ENCODE data around the gene STAT5A. TPM values are rescaled to one million over a fixed set of nuclear protein-coding genes. Genes with fewer than 3 reads are reported as not detected.
"Not testable (repeated sequence)": the region's sequence is repeated elsewhere in the genome, so short reads cannot be mapped to it uniquely, and the experiment has no call there.

Gene STAT5A
- total RNA-seq, 1 experiment from 2014 or later, result 3.4 TPM

GRCh38 chr17:42316755-42317154 lies 28.5 kb downstream of the STAT5A start:
- Histone ChIP-seq H3K36me3 (ENCODE audit: low read depth) (no peaks in the 10 kb centered on the region), H3K79me2 (ENCODE audit: low read depth) (no peaks in the 10 kb centered on the region), H2AFZ (no peak overlapping the region), H3K4me2 (no peak overlapping the region), H3K9me3 (ENCODE audit: insufficient read depth, low read depth) (no peaks in the 10 kb centered on the region), H3K9me2 (ENCODE audit: insufficient read depth) (no peaks in the 10 kb centered on the region), H3F3A (ENCODE audit: insufficient read depth, low read depth) (peaks cover 8% of the 10 kb centered on the region; the same call in 1 of the 2 replicates), H3K4me3 (no peak overlapping the region), H3K27ac (no peak overlapping the region), H3K4me1 (replicated peaks; ENCODE audit: insufficient read depth) (no peaks in the 10 kb centered on the region), H3K27me3 (ENCODE audit: insufficient read depth, low read depth) (no peaks in the 10 kb centered on the region), H4K20me1 (ENCODE audit: insufficient read depth) (no peaks in the 10 kb centered on the region)
- ChIA-PET CTCF (no interaction called here), POLR2A (ENCODE audit: unreplicated experiment) (interaction anchor here (0.6 kb wide), 1 partner anchor 103 kb away, joined by 6 read pairs; no protein-coding TSS in a partner anchor)
- intact Hi-C loops (cut with micrococcal nuclease; ENCODE audit: unreplicated experiment), result no loop called here
- BruUV-seq (replicated peaks), result no TSS peak
- no peak for TF ChIP-seq CTCF (conservative IDR thresholded peaks at IDR 0.05)
- no peak for TF ChIP-seq EZH2 (IDR thresholded peaks at IDR 0.05; ENCODE audit: low read depth)
- no peak for DNase-seq

- intact Hi-C loops (cut with micrococcal nuclease; ENCODE audit: unreplicated experiment), result no loop called here
- Histone ChIP-seq H3K9me2 (ENCODE audit: insufficient read depth) (no peaks in the 10 kb centered on the region), H3K4me1 (replicated peaks; ENCODE audit: insufficient read depth) (no peaks in the 10 kb centered on the region), H2AFZ (no peak overlapping the region), H3K27ac (no peak overlapping the region), H3K9me3 (ENCODE audit: insufficient read depth, low read depth) (no peaks in the 10 kb centered on the region), H3F3A (ENCODE audit: insufficient read depth, low read depth) (peaks cover 8% of the 10 kb centered on the region; the same call in 1 of the 2 replicates), H3K79me2 (ENCODE audit: low read depth) (no peaks in the 10 kb centered on the region), H3K27me3 (ENCODE audit: insufficient read depth, low read depth) (no peaks in the 10 kb centered on the region), H4K20me1 (ENCODE audit: insufficient read depth) (no peaks in the 10 kb centered on the region), H3K4me3 (no peak overlapping the region), H3K36me3 (ENCODE audit: low read depth) (no peaks in the 10 kb centered on the region), H3K4me2 (no peak overlapping the region)
- TF ChIP-seq CTCF (conservative IDR thresholded peaks at IDR 0.05) (no peak), EZH2 (IDR thresholded peaks at IDR 0.05; ENCODE audit: low read depth) (no peak)
- POLR2A ChIA-PET (ENCODE audit: unreplicated experiment), result interaction anchor here (0.6 kb wide), 1 partner anchor 102 kb away, joined by 6 read pairs; no protein-coding TSS in a partner anchor
- no peak for DNase-seq
- BruUV-seq (replicated peaks), result no TSS peak
- CTCF ChIA-PET, result interaction anchor here (0.7 kb wide), 1 partner anchor 198 kb away, joined by 4 read pairs; no protein-coding TSS in a partner anchor
These were observed 29.1 kb downstream of the STAT5A start for GRCh38 chr17:42317266-42317845.

GRCh38 chr17:42317967-42318366 lies 29.7 kb downstream of the STAT5A start:
- ChIA-PET POLR2A (ENCODE audit: unreplicated experiment) (interaction anchor here (0.5 kb wide), 1 partner anchor 92 kb away, joined by 4 read pairs; no protein-coding TSS in a partner anchor), CTCF (interaction anchor here (0.7 kb wide), 2 partner anchors 15 to 198 kb away, joined by 3 to 4 read pairs; no protein-coding TSS in a partner anchor)
- H3K79me2 ChIP-seq (ENCODE audit: low read depth); H3K36me3 ChIP-seq (ENCODE audit: low read depth); H2AFZ ChIP-seq; H3F3A ChIP-seq (ENCODE audit: insufficient read depth, low read depth); H3K4me3 ChIP-seq; H3K4me1 ChIP-seq (replicated peaks; ENCODE audit: insufficient read depth); H3K27me3 ChIP-seq (ENCODE audit: insufficient read depth, low read depth); H4K20me1 ChIP-seq (ENCODE audit: insufficient read depth); H3K9me2 ChIP-seq (ENCODE audit: insufficient read depth); BruUV-seq (replicated peaks); H3K4me2 ChIP-seq; H3K27ac ChIP-seq; H3K9me3 ChIP-seq (ENCODE audit: insufficient read depth, low read depth); intact Hi-C loops (cut with micrococcal nuclease; ENCODE audit: unreplicated experiment); DNase-seq: not testable (repeated sequence)

All from PC-9 (cell line).